ENCODE data around the gene IGF2BP3. TPM values are rescaled to one million over a fixed set of nuclear protein-coding genes. Genes with fewer than 3 reads are reported as not detected.

The IGF2BP3 gene
- total and polyA plus RNA-seq, 2 donors (not counting 3 experiments of a cell fraction or from before 2014, with no cell fraction given): 41.2 to 111 TPM

DNA sequence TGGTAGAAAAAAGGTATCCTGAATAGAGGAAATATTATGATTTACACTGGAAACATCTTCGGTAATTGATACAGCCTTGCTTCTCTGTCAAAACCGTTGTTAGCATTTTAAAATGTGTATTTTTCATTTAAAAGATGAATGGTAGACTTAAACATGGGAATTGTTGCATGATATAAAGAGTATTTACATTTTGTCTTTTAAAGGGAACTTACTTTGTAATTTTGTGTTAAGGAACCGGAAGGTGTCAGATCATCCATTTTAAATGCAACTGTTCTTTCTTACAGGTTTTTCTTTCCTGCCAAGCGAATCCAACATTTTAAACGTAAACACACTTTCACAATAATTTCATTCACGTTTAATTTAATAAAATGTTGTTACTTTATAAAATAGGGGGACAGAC is 1.8 kb upstream of the IGF2BP3 start:
- DNase-seq (ENCODE audit: low read depth, low spot score) (no peak), FAIRE-seq (no peak)
- Histone ChIP-seq H3K9ac (replicated peaks; ENCODE audit: extremely low read depth, insufficient read depth, low read length) (no peak overlapping the region), H3K4me1 (ENCODE audit: control insufficient read depth, extremely low read depth, insufficient read depth, low read length) (peaks cover 22% of the 10 kb centered on the region), H3K9me1 (replicated peaks; ENCODE audit: control insufficient read depth, extremely low read depth, insufficient read depth, low read length) (no peaks in the 10 kb centered on the region), H3K27ac (ENCODE audit: insufficient read depth, low read depth, low read length) (no peak overlapping the region), H3K4me2 (ENCODE audit: insufficient read depth, low read length) (peak overlapping the region; percentile 79), H4K20me1 (replicated peaks; ENCODE audit: control insufficient read depth, extremely low read depth, insufficient read depth, low read length) (no peaks in the 10 kb centered on the region), H3K4me3 (replicated peaks in 1 of 3; ENCODE audit: insufficient read depth in 1 of 3, low read depth in 1 of 3, low read length in 3 of 3) (no peak overlapping the region), H3K79me2 (ENCODE audit: control insufficient read depth, insufficient read depth, low read length) (peaks cover 29% of the 10 kb centered on the region), H3K27me3 (ENCODE audit: control insufficient read depth in 2 of 2, insufficient read depth in 2 of 2, low read length in 2 of 2) (peaks cover 13 to 24% of the 10 kb centered on the region in 2 experiments), H3K9me3 (replicated peaks; ENCODE audit: control insufficient read depth, insufficient read depth, low read length) (no peaks in the 10 kb centered on the region), H3K36me3 (ENCODE audit: control insufficient read depth in 2 of 2, extremely low read depth in 1 of 2, insufficient read depth in 2 of 2, low read length in 2 of 2) (no peaks in the 10 kb centered on the region), H2AFZ (ENCODE audit: low read depth, low read length) (no peak overlapping the region)
- TF ChIP-seq MYC (IDR thresholded peaks at IDR 0.05; ENCODE audit: low read depth, low read length) (no peak), EZH2 (IDR thresholded peaks at IDR 0.05; ENCODE audit: borderline replicate concordance, low read depth, low read length, severe bottlenecking) (no peak), POLR2AphosphoS5 (IDR thresholded peaks at IDR 0.05; ENCODE audit: insufficient read depth, low read depth, low read length) (no peak), GATA2 (IDR thresholded peaks at IDR 0.05; ENCODE audit: insufficient read depth, insufficient read length, low read depth, low read length) (no peak)
- POLR2A ChIA-PET: no interaction called here
- CTCF ChIA-PET: interaction anchor here (0.6 to 2.0 kb wide), 3 partner anchors 9 to 199 kb away, joined by 3 to 14 read pairs (median 6); no protein-coding TSS in a partner anchor
- BruUV-seq (replicated peaks): no TSS peak
- intact Hi-C loops (cut with micrococcal nuclease) (loop anchor here (10.0 kb wide), 1 partner anchor 287 kb away; the partner anchor contains the start of gene NUP42), dilution Hi-C loops (cut with MboI; ENCODE audit: extremely low pct_ligation_motif_present, low sequenced_read_pairs) (no loop called here)

DNA sequence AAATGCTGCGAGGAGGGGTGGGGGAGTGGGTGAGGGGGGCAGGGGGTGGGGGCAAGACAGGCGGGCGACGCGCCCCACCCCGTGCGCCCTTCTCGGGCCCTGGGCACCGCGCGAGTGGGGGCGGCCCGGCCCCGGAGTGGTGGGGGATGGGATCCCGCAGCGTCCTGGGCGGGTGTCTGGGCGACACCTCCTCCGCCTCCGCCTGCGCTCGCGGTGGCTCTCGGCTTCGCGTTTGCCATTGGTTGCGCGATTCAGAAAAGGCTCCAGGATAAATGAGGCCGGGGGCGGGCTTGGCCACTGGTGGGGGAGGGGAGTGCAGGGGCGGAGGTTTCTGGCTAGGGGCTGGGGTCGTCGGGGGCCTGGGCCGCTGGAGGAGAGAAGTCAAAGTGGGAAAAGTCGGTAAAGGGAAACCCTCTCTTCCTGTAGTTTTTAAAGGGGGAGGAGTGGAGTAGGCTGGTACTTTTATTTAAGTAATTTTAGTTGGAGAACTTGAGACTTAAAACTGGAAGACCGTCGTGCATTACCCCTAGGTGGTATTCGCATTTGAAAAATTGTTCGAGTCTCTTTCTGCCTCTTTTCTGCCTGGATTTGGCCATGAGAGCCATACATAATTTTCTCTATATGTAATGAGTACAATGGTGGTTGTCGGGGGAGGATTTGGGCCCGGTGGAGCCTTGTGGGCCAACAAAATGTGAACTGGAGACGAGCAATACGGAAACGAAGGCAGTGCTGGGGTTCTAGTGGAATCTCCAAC is 992 bp upstream of the IGF2BP3 start:
- dilution Hi-C loops (cut with MboI; ENCODE audit: extremely low pct_ligation_motif_present, low sequenced_read_pairs): no loop called here
- intact Hi-C loops (cut with micrococcal nuclease): loop anchor here (2.0 to 10.0 kb wide), 4 partner anchors 98 to 286 kb away; partner anchors contain the start of gene NUP42
- no peak for TF ChIP-seq JUN (IDR thresholded peaks at IDR 0.05; ENCODE audit: borderline replicate concordance, insufficient read depth, insufficient read length, low read depth)
- TF ChIP-seq, protein P1, sequence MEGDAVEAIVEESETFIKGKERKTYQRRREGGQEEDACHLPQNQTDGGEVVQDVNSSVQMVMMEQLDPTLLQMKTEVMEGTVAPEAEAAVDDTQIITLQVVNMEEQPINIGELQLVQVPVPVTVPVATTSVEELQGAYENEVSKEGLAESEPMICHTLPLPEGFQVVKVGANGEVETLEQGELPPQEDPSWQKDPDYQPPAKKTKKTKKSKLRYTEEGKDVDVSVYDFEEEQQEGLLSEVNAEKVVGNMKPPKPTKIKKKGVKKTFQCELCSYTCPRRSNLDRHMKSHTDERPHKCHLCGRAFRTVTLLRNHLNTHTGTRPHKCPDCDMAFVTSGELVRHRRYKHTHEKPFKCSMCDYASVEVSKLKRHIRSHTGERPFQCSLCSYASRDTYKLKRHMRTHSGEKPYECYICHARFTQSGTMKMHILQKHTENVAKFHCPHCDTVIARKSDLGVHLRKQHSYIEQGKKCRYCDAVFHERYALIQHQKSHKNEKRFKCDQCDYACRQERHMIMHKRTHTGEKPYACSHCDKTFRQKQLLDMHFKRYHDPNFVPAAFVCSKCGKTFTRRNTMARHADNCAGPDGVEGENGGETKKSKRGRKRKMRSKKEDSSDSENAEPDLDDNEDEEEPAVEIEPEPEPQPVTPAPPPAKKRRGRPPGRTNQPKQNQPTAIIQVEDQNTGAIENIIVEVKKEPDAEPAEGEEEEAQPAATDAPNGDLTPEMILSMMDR (IDR thresholded peaks at IDR 0.05; ENCODE audit: extremely low read depth in 1 of 2, insufficient read depth in 1 of 2, low read depth in 1 of 2, low read length in 2 of 2): no peak
- TF ChIP-seq, protein P2, sequence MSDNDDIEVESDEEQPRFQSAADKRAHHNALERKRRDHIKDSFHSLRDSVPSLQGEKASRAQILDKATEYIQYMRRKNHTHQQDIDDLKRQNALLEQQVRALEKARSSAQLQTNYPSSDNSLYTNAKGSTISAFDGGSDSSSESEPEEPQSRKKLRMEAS (IDR thresholded peaks at IDR 0.05; ENCODE audit: insufficient read depth, insufficient read length): no peak
- TF ChIP-seq POLR2AphosphoS5 (IDR thresholded peaks at IDR 0.05; ENCODE audit: insufficient read depth, low read depth, low read length): peak; percentile 23
- TF ChIP-seq MYC (IDR thresholded peaks at IDR 0.05; ENCODE audit: low read depth, low read length): no peak
- TF ChIP-seq POLR2A (IDR thresholded peaks at IDR 0.05; ENCODE audit: low read depth, low read length): no peak
- no peak for TF ChIP-seq FOS (IDR thresholded peaks at IDR 0.05; ENCODE audit: borderline replicate concordance, insufficient read depth, low read length)
- FAIRE-seq: peak; percentile 70
- Histone ChIP-seq H4K20me1 (replicated peaks; ENCODE audit: control insufficient read depth, extremely low read depth, insufficient read depth, low read length) (no peaks in the 10 kb centered on the region), H3K4me2 (ENCODE audit: insufficient read depth, low read length) (peak overlapping the region; percentile 96), H3K9me3 (replicated peaks; ENCODE audit: control insufficient read depth, insufficient read depth, low read length) (no peaks in the 10 kb centered on the region), H3K4me3 (replicated peaks in 1 of 3; ENCODE audit: insufficient read depth in 1 of 3, low read depth in 1 of 3, low read length in 3 of 3) (peak overlapping the region; percentile 85 to 96 (median 95)), H3K4me1 (ENCODE audit: control insufficient read depth, extremely low read depth, insufficient read depth, low read length) (peaks cover 29% of the 10 kb centered on the region), H3K9ac (replicated peaks; ENCODE audit: extremely low read depth, insufficient read depth, low read length) (peak overlapping the region; percentile 86), H3K27me3 (ENCODE audit: control insufficient read depth in 2 of 2, insufficient read depth in 2 of 2, low read length in 2 of 2) (peaks cover 6 to 16% of the 10 kb centered on the region in 2 experiments), H3K27ac (ENCODE audit: insufficient read depth, low read depth, low read length) (peak overlapping the region; percentile 74), H3K9me1 (replicated peaks; ENCODE audit: control insufficient read depth, extremely low read depth, insufficient read depth, low read length) (no peaks in the 10 kb centered on the region), H3K36me3 (ENCODE audit: control insufficient read depth in 2 of 2, extremely low read depth in 1 of 2, insufficient read depth in 2 of 2, low read length in 2 of 2) (no peaks in the 10 kb centered on the region), H3K79me2 (ENCODE audit: control insufficient read depth, insufficient read depth, low read length) (peaks cover 37% of the 10 kb centered on the region), H2AFZ (ENCODE audit: low read depth, low read length) (peak overlapping the region; percentile 42)
- TSS peak; percentile 10 for BruUV-seq (replicated peaks)
- POLR2A ChIA-PET: no interaction called here
- CTCF ChIA-PET: no interaction called here
- DNase-seq (ENCODE audit: low read depth, low spot score): peak; percentile 72

Measured in endothelial cell of umbilical vein (primary cell).